ENCODE measurements around the gene VPS13A. TPM values are rescaled to one million over a fixed set of nuclear protein-coding genes. Genes with fewer than 3 reads are reported as not detected.
"Not testable (repeated sequence)": the region's sequence is repeated elsewhere in the genome, so short reads cannot be mapped to it uniquely, and the experiment has no call there.

VPS13A gene
- total RNA-seq, 2 experiments from 2014 or later, result 26.8 to 26.9 TPM

- Mint-ChIP-seq H3K4me3 (no peak overlapping the region), H3K27ac (no peak overlapping the region), H3K4me1 (ENCODE audit: low read depth) (no peaks in the 10 kb centered on the region), H3K9me3 (no peaks in the 10 kb centered on the region), H3K27me3 (ENCODE audit: low read depth) (no peaks in the 10 kb centered on the region), H3K36me3 (ENCODE audit: low read depth) (peaks cover 24% of the 10 kb centered on the region)
- intact Hi-C loops (cut with micrococcal nuclease), result no loop called here
- DNase-seq, result no peak
- CTCF ChIA-PET, result no interaction called here
Observed at GRCh38 chr9:77316058-77316457, 138.7 kb downstream of the VPS13A start.

DNA sequence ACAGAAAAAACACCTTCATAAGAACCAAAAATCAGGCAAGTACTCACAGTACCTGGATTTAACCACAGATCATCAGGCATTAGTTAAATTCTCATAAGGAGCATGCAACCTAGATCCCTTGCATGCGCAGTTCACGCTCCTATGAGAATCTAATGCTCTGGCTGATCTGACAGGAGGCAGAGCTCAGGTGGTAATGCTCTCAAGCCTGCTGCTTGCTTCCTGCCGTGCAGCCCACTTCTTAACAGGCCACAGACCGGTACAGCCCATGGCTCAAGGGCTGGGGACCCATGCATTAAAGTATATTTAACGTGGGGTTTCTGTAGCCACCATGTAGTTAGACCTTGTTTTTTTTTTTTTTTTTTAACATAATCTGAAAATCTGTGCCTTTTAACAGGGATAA lies 147.7 kb downstream of the VPS13A start:
- Mint-ChIP-seq H3K27me3 (ENCODE audit: low read depth) (no peaks in the 10 kb centered on the region), H3K4me3 (no peak overlapping the region), H3K36me3 (ENCODE audit: low read depth) (peaks cover 41% of the 10 kb centered on the region), H3K9me3 (no peaks in the 10 kb centered on the region), H3K4me1 (ENCODE audit: low read depth) (peaks cover 8% of the 10 kb centered on the region), H3K27ac (no peak overlapping the region)
- CTCF ChIA-PET, result no interaction called here
- no peak for DNase-seq
- intact Hi-C loops (cut with micrococcal nuclease), result no loop called here

DNA sequence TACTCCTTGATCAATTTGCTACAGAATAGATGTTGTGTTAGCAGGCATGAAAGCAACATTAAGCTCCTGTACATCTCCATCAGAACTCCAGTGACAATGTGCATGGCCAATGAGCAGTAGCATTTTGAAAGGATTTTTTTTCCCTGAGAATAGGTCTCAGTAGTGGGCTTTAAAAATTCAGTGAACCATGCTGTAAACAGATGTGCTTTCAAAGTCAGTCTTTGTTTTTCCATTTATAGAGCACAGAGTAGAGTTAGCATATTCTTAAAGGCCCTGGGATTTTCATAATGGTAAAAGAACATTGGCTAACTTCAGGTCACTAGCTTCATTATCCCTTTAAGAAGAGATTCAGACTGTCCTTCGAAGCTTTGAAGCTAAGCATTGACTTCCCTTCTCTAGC lies 150.8 kb downstream of the VPS13A start:
- Mint-ChIP-seq H3K9me3 (no peaks in the 10 kb centered on the region), H3K27me3 (ENCODE audit: low read depth) (no peaks in the 10 kb centered on the region), H3K27ac (no peak overlapping the region), H3K4me1 (ENCODE audit: low read depth) (peaks cover 8% of the 10 kb centered on the region), H3K36me3 (ENCODE audit: low read depth) (peaks cover 29% of the 10 kb centered on the region), H3K4me3 (no peak overlapping the region)
- CTCF ChIA-PET, result no interaction called here
- DNase-seq, result no peak
- intact Hi-C loops (cut with micrococcal nuclease), result no loop called here

GRCh38 chr9:77370064-77370463 lies 192.7 kb downstream of the VPS13A start:
- H3K36me3 Mint-ChIP-seq (ENCODE audit: low read depth), result peaks cover 44% of the 10 kb centered on the region
- H3K9me3 Mint-ChIP-seq, result peaks cover 6% of the 10 kb centered on the region
- DNase-seq, result no peak
- no peak overlapping the region for H3K27ac Mint-ChIP-seq
- CTCF ChIA-PET, result no interaction called here
- intact Hi-C loops (cut with micrococcal nuclease), result no loop called here
- H3K27me3 Mint-ChIP-seq (ENCODE audit: low read depth), result no peaks in the 10 kb centered on the region
- no peak overlapping the region for H3K4me3 Mint-ChIP-seq
- no peaks in the 10 kb centered on the region for H3K4me1 Mint-ChIP-seq (ENCODE audit: low read depth)

DNA sequence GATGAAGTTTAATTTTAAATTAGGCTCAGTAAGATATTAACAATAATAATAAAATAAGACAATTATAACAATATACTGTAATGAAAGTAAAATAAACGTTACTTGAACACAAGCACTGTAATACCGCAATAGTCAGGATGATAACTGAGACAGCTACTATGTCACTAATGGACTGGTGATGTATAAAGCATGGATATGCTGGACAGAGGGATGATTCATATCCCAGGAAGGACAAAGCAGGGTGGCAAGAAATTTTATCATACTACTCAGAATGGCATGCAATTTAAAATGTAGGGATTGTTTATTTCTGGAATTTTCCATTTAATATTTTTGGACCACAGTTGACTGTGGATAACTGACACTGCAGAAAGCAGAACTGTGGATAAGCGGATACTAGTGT lies 196.9 kb downstream of the VPS13A start:
- CTCF ChIA-PET, result no interaction called here
- DNase-seq, result no peak
- H3K27ac Mint-ChIP-seq, result no peak overlapping the region
- peaks cover 36% of the 10 kb centered on the region for H3K36me3 Mint-ChIP-seq (ENCODE audit: low read depth)
- intact Hi-C loops (cut with micrococcal nuclease), result no loop called here
- no peaks in the 10 kb centered on the region for H3K27me3 Mint-ChIP-seq (ENCODE audit: low read depth)
- peaks cover 6% of the 10 kb centered on the region for H3K9me3 Mint-ChIP-seq
- no peaks in the 10 kb centered on the region for H3K4me1 Mint-ChIP-seq (ENCODE audit: low read depth)
- H3K4me3 Mint-ChIP-seq, result no peak overlapping the region

GRCh38 chr9:77375956-77376532 lies 198.7 kb downstream of the VPS13A start:
- no peak for DNase-seq
- intact Hi-C loops (cut with micrococcal nuclease), result no loop called here
- H3K9me3 Mint-ChIP-seq, result peaks cover 3% of the 10 kb centered on the region
- CTCF ChIA-PET, result interaction anchor here (0.7 to 0.8 kb wide), 2 partner anchors 58 to 119 kb away, joined by 3 to 4 read pairs; no protein-coding TSS in a partner anchor
- H3K36me3 Mint-ChIP-seq (ENCODE audit: low read depth), result peaks cover 24% of the 10 kb centered on the region
- no peaks in the 10 kb centered on the region for H3K4me1 Mint-ChIP-seq (ENCODE audit: low read depth)
- H3K27ac Mint-ChIP-seq, result no peak overlapping the region
- no peak overlapping the region for H3K4me3 Mint-ChIP-seq
- H3K27me3 Mint-ChIP-seq (ENCODE audit: low read depth), result no peaks in the 10 kb centered on the region

DNA sequence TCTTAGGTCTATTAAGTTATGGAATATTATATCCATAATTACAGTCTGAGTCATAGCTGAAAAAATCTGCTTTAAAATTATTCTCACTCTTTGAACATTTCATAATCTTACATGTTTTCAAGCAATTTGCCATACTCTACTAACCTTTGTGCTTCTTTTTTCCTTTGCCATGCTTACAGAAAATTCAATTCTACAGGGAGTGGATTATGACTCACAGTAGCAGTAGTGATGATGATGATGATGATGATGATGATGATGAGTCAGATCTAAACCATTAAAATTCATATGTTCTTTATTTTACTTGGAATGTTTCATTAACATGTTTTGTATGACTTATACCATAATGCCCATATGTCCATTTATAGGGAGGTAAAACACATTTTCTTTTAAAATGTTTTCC lies 207.1 kb downstream of the VPS13A start:
- H3K4me3 Mint-ChIP-seq, result no peak overlapping the region
- H3K4me1 Mint-ChIP-seq (ENCODE audit: low read depth), result peaks cover 3% of the 10 kb centered on the region
- CTCF ChIA-PET, result no interaction called here
- no peak overlapping the region for H3K27ac Mint-ChIP-seq
- no peak for DNase-seq
- H3K9me3 Mint-ChIP-seq, result no peaks in the 10 kb centered on the region
- H3K36me3 Mint-ChIP-seq (ENCODE audit: low read depth), result peaks cover 9% of the 10 kb centered on the region
- intact Hi-C loops (cut with micrococcal nuclease), result no loop called here
- no peaks in the 10 kb centered on the region for H3K27me3 Mint-ChIP-seq (ENCODE audit: low read depth)

DNA sequence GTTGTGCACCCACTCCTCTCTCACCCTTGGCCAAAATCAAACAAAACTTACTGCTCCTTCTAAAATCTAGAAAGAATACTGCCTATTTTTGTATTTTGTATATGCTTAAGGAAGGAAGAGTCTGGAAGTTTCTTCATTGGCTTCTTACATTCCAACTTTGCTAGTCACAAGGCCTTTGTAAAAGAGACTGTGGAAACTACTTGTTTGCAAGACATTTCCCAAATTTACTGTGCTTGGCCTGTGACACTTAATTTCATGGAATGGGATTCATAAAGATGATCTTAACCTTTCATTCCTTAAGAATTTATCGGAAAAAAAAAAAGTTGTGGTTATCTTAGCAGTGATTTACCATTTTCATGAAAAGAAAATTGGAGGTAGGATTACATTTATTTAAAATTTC lies 208.9 kb downstream of the VPS13A start:
- intact Hi-C loops (cut with micrococcal nuclease), result no loop called here
- Mint-ChIP-seq H3K9me3 (no peaks in the 10 kb centered on the region), H3K4me1 (ENCODE audit: low read depth) (peaks cover 3% of the 10 kb centered on the region), H3K27ac (no peak overlapping the region), H3K27me3 (ENCODE audit: low read depth) (no peaks in the 10 kb centered on the region), H3K4me3 (no peak overlapping the region), H3K36me3 (ENCODE audit: low read depth) (peaks cover 18% of the 10 kb centered on the region)
- CTCF ChIA-PET, result no interaction called here
- DNase-seq, result no peak

DNA sequence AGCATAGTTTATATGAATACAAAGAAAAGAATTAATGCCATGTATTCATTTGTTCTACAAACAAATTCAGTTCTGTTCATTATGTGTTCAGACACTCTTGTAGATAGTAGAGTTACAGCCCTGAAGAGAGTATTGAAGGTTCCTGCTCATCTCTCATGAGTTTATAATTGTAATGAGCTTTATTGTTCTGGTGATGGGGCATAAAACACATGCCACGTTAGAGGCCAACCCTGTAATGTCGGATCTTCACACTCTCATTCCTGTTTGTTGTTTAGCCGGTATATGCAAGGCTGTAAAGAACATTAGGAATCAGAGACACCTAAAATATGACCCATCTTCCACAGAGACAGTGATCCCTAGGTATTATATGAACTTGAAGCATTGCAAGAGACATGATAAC lies 214.5 kb downstream of the VPS13A start:
- no peak overlapping the region for H3K27ac Mint-ChIP-seq
- H3K27me3 Mint-ChIP-seq (ENCODE audit: low read depth), result no peaks in the 10 kb centered on the region
- H3K36me3 Mint-ChIP-seq (ENCODE audit: low read depth), result peaks cover 11% of the 10 kb centered on the region
- CTCF ChIA-PET, result no interaction called here
- DNase-seq, result no peak
- no peaks in the 10 kb centered on the region for H3K9me3 Mint-ChIP-seq
- H3K4me3 Mint-ChIP-seq, result no peak overlapping the region
- intact Hi-C loops (cut with micrococcal nuclease), result no loop called here
- H3K4me1 Mint-ChIP-seq (ENCODE audit: low read depth), result no peaks in the 10 kb centered on the region

GRCh38 chr9:77392328-77392727 lies 215.0 kb downstream of the VPS13A start:
- intact Hi-C loops (cut with micrococcal nuclease), result no loop called here
- Mint-ChIP-seq H3K27ac (no peak overlapping the region), H3K4me1 (ENCODE audit: low read depth) (no peaks in the 10 kb centered on the region), H3K36me3 (ENCODE audit: low read depth) (peaks cover 13% of the 10 kb centered on the region), H3K9me3 (no peaks in the 10 kb centered on the region), H3K4me3 (no peak overlapping the region), H3K27me3 (ENCODE audit: low read depth) (no peaks in the 10 kb centered on the region)
- CTCF ChIA-PET, result no interaction called here
- no peak for DNase-seq

- DNase-seq; H3K4me3 Mint-ChIP-seq; H3K4me1 Mint-ChIP-seq (ENCODE audit: low read depth); H3K27me3 Mint-ChIP-seq (ENCODE audit: low read depth); H3K36me3 Mint-ChIP-seq (ENCODE audit: low read depth); H3K27ac Mint-ChIP-seq; intact Hi-C loops (cut with micrococcal nuclease); H3K9me3 Mint-ChIP-seq: not testable (repeated sequence)
- CTCF ChIA-PET, result interaction anchor here (1.2 kb wide), 1 partner anchor 35 kb away, joined by 3 read pairs; no protein-coding TSS in a partner anchor
Observed at GRCh38 chr9:77398581-77398980, 221.2 kb downstream of the VPS13A start.

- intact Hi-C loops (cut with micrococcal nuclease), result no loop called here
- H3K27ac Mint-ChIP-seq, result no peak overlapping the region
- CTCF ChIA-PET, result interaction anchor here (1.2 kb wide), 1 partner anchor 33 kb away, joined by 3 read pairs; no protein-coding TSS in a partner anchor
- peaks cover 11% of the 10 kb centered on the region for H3K36me3 Mint-ChIP-seq (ENCODE audit: low read depth)
- DNase-seq, result no peak
- no peaks in the 10 kb centered on the region for H3K27me3 Mint-ChIP-seq (ENCODE audit: low read depth)
- no peaks in the 10 kb centered on the region for H3K9me3 Mint-ChIP-seq
- H3K4me1 Mint-ChIP-seq (ENCODE audit: low read depth), result no peaks in the 10 kb centered on the region
- no peak overlapping the region for H3K4me3 Mint-ChIP-seq
Observed at GRCh38 chr9:77399964-77400363, 222.6 kb downstream of the VPS13A start.

- no peak overlapping the region for H3K27ac Mint-ChIP-seq
- CTCF ChIA-PET, result no interaction called here
- intact Hi-C loops (cut with micrococcal nuclease), result no loop called here
- H3K9me3 Mint-ChIP-seq, result no peaks in the 10 kb centered on the region
- H3K4me3 Mint-ChIP-seq, result no peak overlapping the region
- peaks cover 22% of the 10 kb centered on the region for H3K36me3 Mint-ChIP-seq (ENCODE audit: low read depth)
- no peaks in the 10 kb centered on the region for H3K4me1 Mint-ChIP-seq (ENCODE audit: low read depth)
- DNase-seq, result no peak
- H3K27me3 Mint-ChIP-seq (ENCODE audit: low read depth), result no peaks in the 10 kb centered on the region
Observed at GRCh38 chr9:77402286-77402685, 225.0 kb downstream of the VPS13A start.

Measured in activated naive CD4-positive, alpha-beta T cell treated with anti-CD3 and anti-CD28 coated beads for 36 hours (primary cell).